K562 (cell line): Measurements from ENCODE around the gene VGF. TPM values are rescaled to one million over a fixed set of nuclear protein-coding genes. Genes with fewer than 3 reads are reported as not detected.

Source experiments
- ATF1 ChIP-seq, 2 experiments: fragments of 450-650 bp in 1 of 2; IDR thresholded peaks; 2 replicates each; pipeline ENCODE4 v1.6.1; 2016; ENCODE audit warnings: missing compliant biosample characterization in 1 of 2, missing genetic modification characterization in 1 of 2
- ATF7 ChIP-seq: fragments of 450-650 bp; IDR thresholded peaks from 2 replicates; pipeline ENCODE4 v1.7.1; 2014; ENCODE audit warnings: mild to moderate bottlenecking, moderate library complexity
- CREB3L1 ChIP-seq: fragments of 450-650 bp; IDR thresholded peaks from 2 replicates; pipeline ENCODE4 v1.6.1; 2014; ENCODE audit warnings: low read depth, mild to moderate bottlenecking, moderate library complexity, borderline replicate concordance
- CUX1 ChIP-seq: fragments of 200-800 bp; sonication (Bioruptor generic); IDR thresholded peaks from 2 replicates; pipeline ENCODE4 v1.6.1; 2016; ENCODE audit warnings: missing genetic modification characterization, missing compliant biosample characterization
- DACH1 ChIP-seq: fragments of 450-650 bp; IDR thresholded peaks from 2 replicates; pipeline ENCODE4 v1.6.1; 2018; ENCODE audit not compliant: partially characterized antibody
- ETV1 ChIP-seq: fragments of 450-650 bp; conservative IDR thresholded peaks from 2 replicates; pipeline ENCODE4 v1.6.1; 2016; ENCODE audit warnings: missing genetic modification characterization, control low read depth, low read depth, missing compliant biosample characterization
- GABPA ChIP-seq: fragments of 200-800 bp; sonication (Bioruptor generic); conservative IDR thresholded peaks from 2 replicates; pipeline ENCODE4 v1.6.1; 2016; ENCODE audit warnings: low read depth, missing genetic modification characterization, missing compliant biosample characterization
- GMEB1 ChIP-seq: fragments of 250-450 bp; sonication (Bioruptor Pico); IDR thresholded peaks from 2 replicates; pipeline ENCODE4 v1.4.0; 2020; ENCODE audit warnings: mild to moderate bottlenecking
- KDM1A ChIP-seq, 2 experiments: fragments of 450-650 bp; IDR thresholded peaks; 2 replicates each; pipeline ENCODE4 v1.6.1; 2016; ENCODE audit warnings: mild to moderate bottlenecking in 2 of 2
- KDM5B ChIP-seq: fragments of 200-600 bp; sonication (generic); IDR thresholded peaks from 2 replicates; pipeline ENCODE4 v1.6.1; 2012; ENCODE audit warnings: low read depth, mild to moderate bottlenecking, moderate library complexity, low read length, control low read depth, inconsistent platforms; ENCODE audit not compliant: insufficient replicate concordance
- LARP7 ChIP-seq: fragments of 450-650 bp; IDR thresholded peaks from 2 replicates; pipeline ENCODE4 v1.6.1; 2016
- NEUROD1 ChIP-seq: fragments of 150-350 bp; IDR thresholded peaks from 2 replicates; pipeline ENCODE4 v1.6.1; 2014; ENCODE audit warnings: borderline replicate concordance, low read length, low read depth; ENCODE audit not compliant: partially characterized antibody
- NONO ChIP-seq, 2 experiments: fragments of 200-400 bp in 1 of 2; fragments of 450-650 bp in 1 of 2; formaldehyde crosslinking in 1 of 2; IDR thresholded peaks; 2 replicates each; pipeline ENCODE4 v1.6.1; 2017; ENCODE audit warnings: low read depth in 2 of 2, mild to moderate bottlenecking in 2 of 2, moderate library complexity in 2 of 2, low read length in 1 of 2
- NR2C2 ChIP-seq, 2 experiments: fragments of 200-800 bp in 1 of 2; sonication (Bioruptor generic) in 1 of 2; sonication (generic) in 1 of 2; formaldehyde crosslinking in 1 of 2; IDR thresholded peaks; 2 replicates each; pipeline versions ENCODE4 v1.6.1 to v1.8.0; 2016 to 2022; ENCODE audit warnings: mild to moderate bottlenecking in 1 of 2, missing compliant biosample characterization in 1 of 2, missing genetic modification characterization in 1 of 2, missing genetic modification reagents in 1 of 2
- RAD51 ChIP-seq: fragments of 450-650 bp; IDR thresholded peaks from 2 replicates; pipeline ENCODE4 v1.7.1; 2016; ENCODE audit warnings: low read depth, mild to moderate bottlenecking, borderline replicate concordance
- RBM34 ChIP-seq: fragments of 200-400 bp; formaldehyde crosslinking; IDR thresholded peaks from 2 replicates; pipeline ENCODE4 v1.6.1; 2018; ENCODE audit warnings: low read length, borderline replicate concordance; ENCODE audit not compliant: insufficient read depth
- SAP30 ChIP-seq: fragments of 200-600 bp; sonication (generic); IDR thresholded peaks from 2 replicates; pipeline ENCODE4 v1.6.1; 2012; ENCODE audit warnings: borderline replicate concordance, low read depth, mild to moderate bottlenecking, moderate library complexity, low read length, control low read depth, inconsistent platforms; ENCODE audit not compliant: insufficient read depth, poor library complexity, severe bottlenecking
- TBP ChIP-seq: optimal IDR thresholded peaks from 2 replicates; pipeline ENCODE3; 2011; ENCODE audit warnings: low read depth, low read length, improper control_type of control experiment
- ZNF354B ChIP-seq: fragments of 250-450 bp; sonication (Bioruptor Pico); IDR thresholded peaks from 2 replicates; pipeline ENCODE4 v1.4.0; 2020
- polyA plus RNA-seq, 8 experiments: library from polyadenylated mRNA; depleted of rRNA in 4 of 8; stranded (reverse) in 5 of 8; unstranded in 3 of 8; fragments of >200 nt; fragmentation: Nextera tagmentation in 2 of 8; fragmentation: Illumina TruSeq in 1 of 8; extraction: Ambion mirVana in 2 of 8; extraction: Trizol in 1 of 8; gene quantifications; 2 replicates each; pipeline versions ENCODE4 v1.2.1 to v1.2.3, GENCODE V29; 2011 to 2014; ENCODE audit warnings: inconsistent platforms in 1 of 8, missing spikeins in 1 of 8
- total RNA-seq, 7 experiments: library from RNA; depleted of rRNA in 6 of 7; stranded (reverse); fragments of >200 nt in 6 of 7; fragmentation: Illumina TruSeq in 2 of 7; extraction: Trizol in 2 of 7; gene quantifications; 2 replicates each; pipeline versions ENCODE4 v1.2.1 to v1.2.3, GENCODE V29; 2011 to 2021; ENCODE audit warnings: low replicate concordance in 1 of 7

Gene VGF
- total and polyA plus RNA-seq, 9 of the 15 experiments (the other 6 are each of a cell fraction or from before 2014, with no cell fraction given) = 0.03 to 5.7 (median 0.34) TPM

GRCh38 chr7:101153969-101154692 is 11.2 kb downstream of the VGF start, which contains the start of gene AP1S1 (continued):
- no peak for TF ChIP-seq ETV1 (tag)
- TF ChIP-seq GABPA = no peak
- no peak for TF ChIP-seq ZNF354B (CRISPR knock-in tag)
- peak; percentile 65 for TF ChIP-seq NEUROD1
- no peak for TF ChIP-seq RBM34
- TF ChIP-seq CUX1 (CRISPR knock-in tag) = no peak
- no peak for TF ChIP-seq DACH1
- TF ChIP-seq RAD51 = no peak
- TF ChIP-seq NR2C2 (CRISPR knock-in tag; IDR thresholded peaks at IDR 0.05) = peak; percentile 74
- no peak for TF ChIP-seq NR2C2 (tag; IDR thresholded peaks at IDR 0.05)
- peak; percentile 90 to 94 for TF ChIP-seq KDM1A (IDR thresholded peaks at IDR 0.05)
- peak; percentile 63 for TF ChIP-seq TBP
- no peak for TF ChIP-seq GMEB1 (CRISPR knock-in tag)
- peak; percentile 52; the same call in 1 of the 2 replicates for TF ChIP-seq LARP7
- no peak for TF ChIP-seq CREB3L1
- peak; percentile 52 for TF ChIP-seq KDM5B
- no peak for TF ChIP-seq ATF1 (CRISPR knock-in tag; IDR thresholded peaks at IDR 0.05)
- peak; percentile 40 for TF ChIP-seq ATF1 (tag; IDR thresholded peaks at IDR 0.05)
- TF ChIP-seq NONO (IDR thresholded peaks at IDR 0.05; ENCODE audit: low read depth in 2 of 2, low read length in 1 of 2) = no peak
- peak; percentile 72; the same call in 1 of the 2 replicates for TF ChIP-seq ATF7
- no peak for TF ChIP-seq SAP30
